ENCODE measurements around the gene ARSI.

The ARSI gene

DNA sequence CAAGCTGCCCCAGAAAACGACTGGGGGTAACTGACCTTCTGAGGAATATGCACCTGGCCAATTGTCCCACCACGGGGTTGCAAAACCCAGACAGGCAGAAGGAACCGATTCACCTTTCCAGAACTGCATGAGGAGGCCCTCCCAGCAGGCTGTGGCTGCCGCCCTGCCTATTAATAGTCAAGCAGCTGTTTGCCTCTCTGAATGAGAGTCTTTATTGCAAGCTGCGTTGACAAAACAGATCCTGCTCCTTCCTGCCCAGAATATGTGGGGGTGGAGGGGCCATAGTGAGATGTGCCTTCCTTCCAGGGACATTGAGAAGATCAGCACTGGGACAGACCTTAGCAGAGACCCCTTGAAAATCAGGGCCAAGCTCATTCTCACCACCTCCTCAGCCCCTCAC, 36.5 kb upstream of the ARSI start:
- TF ChIP-seq, protein P1, sequence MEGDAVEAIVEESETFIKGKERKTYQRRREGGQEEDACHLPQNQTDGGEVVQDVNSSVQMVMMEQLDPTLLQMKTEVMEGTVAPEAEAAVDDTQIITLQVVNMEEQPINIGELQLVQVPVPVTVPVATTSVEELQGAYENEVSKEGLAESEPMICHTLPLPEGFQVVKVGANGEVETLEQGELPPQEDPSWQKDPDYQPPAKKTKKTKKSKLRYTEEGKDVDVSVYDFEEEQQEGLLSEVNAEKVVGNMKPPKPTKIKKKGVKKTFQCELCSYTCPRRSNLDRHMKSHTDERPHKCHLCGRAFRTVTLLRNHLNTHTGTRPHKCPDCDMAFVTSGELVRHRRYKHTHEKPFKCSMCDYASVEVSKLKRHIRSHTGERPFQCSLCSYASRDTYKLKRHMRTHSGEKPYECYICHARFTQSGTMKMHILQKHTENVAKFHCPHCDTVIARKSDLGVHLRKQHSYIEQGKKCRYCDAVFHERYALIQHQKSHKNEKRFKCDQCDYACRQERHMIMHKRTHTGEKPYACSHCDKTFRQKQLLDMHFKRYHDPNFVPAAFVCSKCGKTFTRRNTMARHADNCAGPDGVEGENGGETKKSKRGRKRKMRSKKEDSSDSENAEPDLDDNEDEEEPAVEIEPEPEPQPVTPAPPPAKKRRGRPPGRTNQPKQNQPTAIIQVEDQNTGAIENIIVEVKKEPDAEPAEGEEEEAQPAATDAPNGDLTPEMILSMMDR (IDR thresholded peaks at IDR 0.05; ENCODE audit: low read depth, low read length), result no peak
- no peak overlapping the region for H3K4me3 ChIP-seq (ENCODE audit: low read depth, low read length)

DNA sequence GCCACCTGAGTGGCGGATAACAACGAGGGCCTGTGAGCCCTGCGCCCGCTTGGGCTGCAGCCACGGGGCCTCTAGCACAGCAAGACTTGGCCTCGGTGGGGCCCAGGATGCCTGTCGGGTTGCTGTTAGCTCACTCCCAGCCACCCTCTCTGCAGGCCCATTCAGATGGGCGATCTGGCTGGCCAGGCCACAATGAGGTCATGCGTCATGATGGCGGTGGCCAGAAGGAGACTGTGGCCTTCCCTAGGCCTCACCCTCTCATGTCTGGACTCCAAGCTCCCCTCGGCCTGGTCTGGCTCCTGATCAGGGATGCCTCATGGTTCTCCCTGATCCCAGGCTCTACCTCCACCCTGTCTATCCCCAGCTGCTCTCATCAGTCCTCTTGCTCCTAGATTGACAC, 35.8 kb upstream of the ARSI start:
- TF ChIP-seq, protein P1 (IDR thresholded peaks at IDR 0.05; ENCODE audit: low read depth, low read length), result no peak

DNA sequence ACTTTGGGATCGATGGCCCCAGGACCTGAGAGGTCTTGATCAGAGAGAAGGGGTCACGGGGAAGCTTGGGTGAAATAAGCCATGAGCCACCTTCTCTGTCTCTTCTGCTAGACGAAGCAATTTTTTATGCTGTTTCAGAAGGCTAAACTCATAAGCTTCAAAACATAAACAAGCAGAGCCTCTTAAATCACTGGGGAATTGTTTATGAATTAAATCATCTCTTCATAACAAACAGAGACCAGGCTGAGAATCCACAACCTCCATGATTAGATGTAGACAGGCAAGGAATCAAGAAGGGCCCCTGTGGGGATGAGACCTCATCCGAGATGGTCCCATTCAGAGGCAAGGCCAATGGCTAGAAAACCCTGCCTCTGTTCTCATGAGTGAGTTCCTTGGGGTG, 33.1 kb upstream of the ARSI start:
- no peak overlapping the region for H3K4me3 ChIP-seq (ENCODE audit: low read depth, low read length)
- TF ChIP-seq, protein P1 (IDR thresholded peaks at IDR 0.05; ENCODE audit: low read depth, low read length), result no peak

More for the DNA sequence above, 35.8 kb upstream of the ARSI start:
- no peak overlapping the region for H3K4me3 ChIP-seq (ENCODE audit: low read depth, low read length)

DNA sequence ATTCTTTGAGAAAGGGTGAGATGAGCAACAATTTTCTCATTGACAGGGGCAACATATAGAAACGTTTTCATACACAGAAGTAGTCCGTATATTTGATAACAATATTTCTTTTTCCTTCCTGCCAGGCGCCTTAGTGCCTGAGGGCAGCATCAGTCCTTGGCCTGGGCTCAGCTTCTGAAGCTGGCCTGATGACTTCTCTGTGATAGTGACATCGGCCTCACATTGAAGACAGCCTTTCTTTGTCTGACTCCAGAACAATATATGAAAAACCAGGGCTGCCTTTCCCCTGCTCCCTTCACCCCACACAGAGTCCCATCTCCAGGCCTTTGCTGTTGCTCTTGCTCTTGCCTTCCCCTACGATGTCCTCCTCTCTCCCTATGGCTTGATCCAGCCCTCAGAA, 30.7 kb upstream of the ARSI start:
- TF ChIP-seq, protein P1 (IDR thresholded peaks at IDR 0.05; ENCODE audit: low read depth, low read length), result no peak
- no peak overlapping the region for H3K4me3 ChIP-seq (ENCODE audit: low read depth, low read length)

DNA sequence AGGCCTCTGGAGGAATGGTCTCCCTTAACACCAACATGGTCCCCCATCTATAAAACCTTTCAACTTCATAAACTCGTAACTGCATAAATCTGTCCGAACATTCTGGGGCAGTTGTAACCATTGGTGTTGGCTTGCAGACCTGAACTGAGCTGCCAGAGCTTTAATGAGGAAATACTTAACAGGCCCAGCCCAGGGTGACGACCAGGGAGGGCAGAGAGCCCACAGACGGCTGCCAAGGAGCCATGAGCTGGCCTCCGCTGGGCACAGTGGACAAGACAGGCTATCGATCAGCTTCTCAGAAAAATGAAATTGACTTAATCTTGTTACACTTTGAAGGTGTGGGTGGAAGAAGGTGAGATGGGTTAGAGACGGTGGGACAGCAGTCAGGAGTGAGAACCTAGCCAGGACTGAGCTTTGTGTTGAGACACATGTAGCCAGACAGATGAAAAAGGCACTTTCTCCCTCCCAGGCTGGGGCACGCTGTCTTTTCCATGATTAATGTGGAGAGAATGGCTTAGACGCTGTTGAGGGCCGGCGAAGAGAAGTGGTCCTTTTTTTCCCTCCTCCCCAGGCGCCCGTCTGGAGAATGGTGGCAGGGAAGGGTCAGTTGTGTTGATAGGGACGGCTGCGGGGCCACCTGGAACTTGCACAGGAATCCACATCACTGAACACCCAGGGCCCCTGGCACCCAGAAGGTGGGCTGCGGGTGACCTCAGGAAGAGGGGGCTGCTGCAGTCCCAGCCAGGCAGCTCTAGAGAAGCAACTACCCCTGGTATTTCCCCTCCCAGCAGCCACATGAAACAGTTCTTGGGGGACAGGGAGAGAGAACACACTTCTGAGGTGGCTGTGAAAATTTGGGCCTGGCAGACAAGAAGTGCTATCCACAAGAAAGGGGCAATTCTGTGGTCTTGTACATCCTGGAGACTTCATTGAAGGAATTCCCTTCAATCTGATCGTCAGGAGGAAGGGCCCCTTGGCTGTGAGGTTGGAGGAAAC, 27.5 kb upstream of the ARSI start:
- TF ChIP-seq, protein P1 (IDR thresholded peaks at IDR 0.05; ENCODE audit: low read depth, low read length), result no peak

DNA sequence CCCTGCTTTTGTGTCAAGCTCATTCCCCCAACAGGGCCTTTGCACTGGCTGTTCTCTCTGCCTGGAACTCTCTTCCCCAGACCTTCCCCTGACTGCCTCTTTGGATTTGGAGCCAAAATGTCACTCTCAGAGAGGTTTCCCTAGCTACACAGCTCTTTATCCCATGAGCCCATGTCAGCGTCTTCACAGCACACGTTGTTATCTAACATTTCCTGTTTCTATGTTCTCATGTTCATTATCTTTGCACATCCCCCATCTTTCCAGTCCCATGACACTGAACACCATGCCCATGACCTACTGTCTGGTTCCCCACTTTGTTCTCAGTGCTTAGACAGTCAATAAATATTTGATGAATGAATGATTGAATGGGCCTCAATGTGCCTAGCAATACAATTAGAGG, 26.3 kb upstream of the ARSI start:
- TF ChIP-seq, protein P1 (IDR thresholded peaks at IDR 0.05; ENCODE audit: low read depth, low read length), result no peak
- H3K4me3 ChIP-seq (ENCODE audit: low read depth, low read length), result no peak overlapping the region

More for the DNA sequence above, 27.5 kb upstream of the ARSI start:
- H3K4me3 ChIP-seq (ENCODE audit: low read depth, low read length), result no peak overlapping the region

DNA sequence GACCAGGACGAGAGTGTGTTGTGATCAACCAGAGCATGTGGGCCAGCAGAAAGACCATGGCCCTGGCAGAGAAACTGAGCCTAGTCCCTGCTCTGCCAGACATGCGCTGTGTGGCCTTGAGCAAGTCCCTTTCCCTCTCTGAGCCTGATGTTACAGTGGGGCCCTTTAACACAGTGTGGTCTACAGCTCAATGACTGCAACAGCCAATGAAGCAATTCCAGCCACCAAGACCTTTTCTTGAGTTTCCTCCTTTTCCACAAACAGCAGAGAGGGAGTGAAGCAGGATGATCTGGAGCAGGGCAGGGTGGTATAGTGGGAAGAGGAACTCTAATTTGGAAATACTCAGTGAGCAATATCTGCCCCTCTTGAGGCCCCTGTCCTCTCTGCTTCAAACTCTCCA, 25.8 kb upstream of the ARSI start:
- TF ChIP-seq, protein P1 (IDR thresholded peaks at IDR 0.05; ENCODE audit: low read depth, low read length), result no peak

More for the DNA sequence above, 25.8 kb upstream of the ARSI start:
- H3K4me3 ChIP-seq (ENCODE audit: low read depth, low read length), result no peak overlapping the region

Data from WI38 (cell line).